ENCODE measurements around the gene CCSAP.

DNA sequence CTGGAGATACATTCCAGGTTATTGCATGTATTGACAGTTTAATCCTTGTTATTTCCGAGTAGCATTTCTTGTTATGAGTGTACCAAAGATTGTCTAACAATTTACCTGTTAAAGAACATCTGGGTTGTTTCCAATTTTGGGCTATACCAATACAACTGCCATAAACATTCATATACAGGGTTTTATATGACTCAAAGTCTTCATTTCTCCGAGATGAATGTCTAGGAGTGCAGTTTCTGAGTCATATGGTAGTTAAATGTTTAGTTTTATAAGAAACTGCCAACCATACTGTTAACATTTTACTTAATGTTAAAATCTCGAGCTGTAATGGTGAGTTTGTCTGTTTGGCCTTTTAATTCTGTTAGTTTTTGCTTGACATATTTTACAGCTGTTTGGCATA is 61.9 kb downstream of the CCSAP start:
- TF ChIP-seq, protein P1, sequence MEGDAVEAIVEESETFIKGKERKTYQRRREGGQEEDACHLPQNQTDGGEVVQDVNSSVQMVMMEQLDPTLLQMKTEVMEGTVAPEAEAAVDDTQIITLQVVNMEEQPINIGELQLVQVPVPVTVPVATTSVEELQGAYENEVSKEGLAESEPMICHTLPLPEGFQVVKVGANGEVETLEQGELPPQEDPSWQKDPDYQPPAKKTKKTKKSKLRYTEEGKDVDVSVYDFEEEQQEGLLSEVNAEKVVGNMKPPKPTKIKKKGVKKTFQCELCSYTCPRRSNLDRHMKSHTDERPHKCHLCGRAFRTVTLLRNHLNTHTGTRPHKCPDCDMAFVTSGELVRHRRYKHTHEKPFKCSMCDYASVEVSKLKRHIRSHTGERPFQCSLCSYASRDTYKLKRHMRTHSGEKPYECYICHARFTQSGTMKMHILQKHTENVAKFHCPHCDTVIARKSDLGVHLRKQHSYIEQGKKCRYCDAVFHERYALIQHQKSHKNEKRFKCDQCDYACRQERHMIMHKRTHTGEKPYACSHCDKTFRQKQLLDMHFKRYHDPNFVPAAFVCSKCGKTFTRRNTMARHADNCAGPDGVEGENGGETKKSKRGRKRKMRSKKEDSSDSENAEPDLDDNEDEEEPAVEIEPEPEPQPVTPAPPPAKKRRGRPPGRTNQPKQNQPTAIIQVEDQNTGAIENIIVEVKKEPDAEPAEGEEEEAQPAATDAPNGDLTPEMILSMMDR (IDR thresholded peaks at IDR 0.05; ENCODE audit: insufficient read depth, low read depth, low read length) = no peak
- TF ChIP-seq EZH2 (IDR thresholded peaks at IDR 0.05; ENCODE audit: insufficient read depth, low read length) = no peak

All from astrocyte (in vitro differentiated cells and primary cell).